SU-DHL-6 (cell line): ENCODE results near the gene TMEM82.
A peak's percentile ranks its signal among the peaks of the same experiment; 100 is the strongest.
"Not testable (repeated sequence)": the region's sequence is repeated elsewhere in the genome, so short reads cannot be mapped to it uniquely, and the experiment has no call there.

Source experiments
- H2AFZ ChIP-seq: fragments of 200-600 bp; sonication (generic); 2 replicates; pipeline ENCODE4 v1.6.1; 2014; ENCODE audit warnings: low read depth, mild to moderate bottlenecking, moderate library complexity, mixed read lengths, antibody characterized with exemption, low read length; ENCODE audit not compliant: severe bottlenecking
- H3F3A ChIP-seq: fragments of 200-600 bp; shearing (Covaris generic); 2 replicates; pipeline ENCODE4 v1.6.0; 2016; ENCODE audit warnings: antibody characterized with exemption, mild to moderate bottlenecking; ENCODE audit not compliant: insufficient read depth
- H3K27ac ChIP-seq: fragments of 200-600 bp; sonication (generic); 2 replicates; pipeline ENCODE4 v1.5.1; 2016; ENCODE audit warnings: low read depth, mild to moderate bottlenecking, low read length, moderate library complexity, mixed read lengths
- H3K27me3 ChIP-seq: fragments of 200-600 bp; sonication (generic), shearing (Covaris generic); 2 replicates; pipeline ENCODE4 v1.6.0; 2014; ENCODE audit warnings: mild to moderate bottlenecking, low read length
- H3K36me3 ChIP-seq: fragments of 200-600 bp; sonication (generic); 2 replicates; pipeline ENCODE4 v1.6.1; 2014; ENCODE audit warnings: mild to moderate bottlenecking, low read length, mixed read lengths
- H3K4me2 ChIP-seq: fragments of 300-600, 200-600 bp; shearing (Covaris generic), sonication (generic); 2 replicates; pipeline ENCODE4 v1.6.0; 2014; ENCODE audit warnings: low read length, low read depth, mild to moderate bottlenecking; ENCODE audit not compliant: poor library complexity, severe bottlenecking
- H3K4me3 ChIP-seq: fragments of 200-600 bp; sonication (generic); 2 replicates; pipeline ENCODE4 v1.5.1; 2014; ENCODE audit warnings: antibody characterized with exemption, low read length, mild to moderate bottlenecking, mixed read lengths; ENCODE audit not compliant: insufficient read depth, poor library complexity, severe bottlenecking
- H3K79me2 ChIP-seq: fragments of 200-600 bp; sonication (generic); 2 replicates; pipeline ENCODE4 v1.6.1; 2014; ENCODE audit warnings: mild to moderate bottlenecking, low read length, moderate library complexity; ENCODE audit not compliant: insufficient read depth
- H3K9ac ChIP-seq: fragments of 200-600 bp; sonication (generic); 2 replicates; pipeline ENCODE4 v1.7.0; 2014; ENCODE audit warnings: mild to moderate bottlenecking, low read length
- H3K9me2 ChIP-seq: fragments of 200-600 bp; sonication (generic); replicated peaks from 2 replicates; pipeline ENCODE4 v1.6.1; 2014; ENCODE audit warnings: low read length; ENCODE audit not compliant: insufficient read depth
- H3K9me3 ChIP-seq: fragments of 200-600 bp; sonication (generic); 2 replicates; pipeline ENCODE4 v1.6.1; 2014; ENCODE audit warnings: low read length, mixed read lengths; ENCODE audit not compliant: insufficient read depth
- H4K20me1 ChIP-seq: fragments of 200-600 bp; sonication (generic); 2 replicates; pipeline ENCODE4 v1.6.1; 2014; ENCODE audit warnings: low read depth, mild to moderate bottlenecking, antibody characterized with exemption, low read length, moderate library complexity, mixed read lengths
- EZH2phosphoT487 ChIP-seq: fragments of 200-600 bp; sonication (generic), shearing (Covaris generic); conservative IDR thresholded peaks from 2 replicates; pipeline ENCODE4 v1.6.1; 2018; ENCODE audit warnings: mild to moderate bottlenecking, antibody characterized with exemption, low read length, moderate library complexity, mixed read lengths
- TF ChIP-seq, protein P1 (sequence below): fragments of 200-600 bp; sonication (generic); IDR thresholded peaks from one replicate; pipeline ENCODE4 v1.5.1; 2017; ENCODE audit warnings: antibody characterized with exemption, mild to moderate bottlenecking, low read length, moderate library complexity; ENCODE audit not compliant: insufficient read depth, poor library complexity, severe bottlenecking

The TMEM82 gene

DNA sequence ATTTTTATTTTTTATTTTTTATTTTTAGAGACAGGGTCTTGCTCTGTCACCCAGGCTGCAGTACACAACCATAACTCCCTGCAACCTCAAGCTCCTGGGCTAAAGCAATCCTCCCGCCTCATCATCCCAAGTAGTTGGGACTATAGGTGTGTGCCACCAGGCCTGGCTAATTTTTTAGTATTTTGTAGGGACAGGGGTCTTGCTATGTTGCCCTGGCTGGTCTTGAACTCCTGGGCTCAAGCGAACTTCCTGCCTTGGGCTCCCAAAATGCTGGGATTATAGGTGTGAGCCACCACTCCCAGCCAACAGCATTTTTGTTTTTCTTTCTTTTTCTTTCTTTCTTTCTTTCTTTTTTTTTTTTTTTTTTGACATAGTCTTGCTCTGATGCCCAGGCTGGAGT, 44.1 kb upstream of the TMEM82 start:
- Histone ChIP-seq H3K9ac (no peak overlapping the region), H4K20me1 (no peaks in the 10 kb centered on the region), H3F3A (peaks cover 15% of the 10 kb centered on the region), H3K27ac (peak overlapping the region; percentile 92), H3K9me3 (no peaks in the 10 kb centered on the region), H3K79me2 (peaks cover 44% of the 10 kb centered on the region), H3K27me3 (no peaks in the 10 kb centered on the region), H3K36me3 (no peaks in the 10 kb centered on the region), H3K4me2 (peak overlapping the region; percentile 72), H3K4me3 (no peak overlapping the region), H3K9me2 (no peaks in the 10 kb centered on the region), H2AFZ (no peak overlapping the region)
- no peak for TF ChIP-seq EZH2phosphoT487

DNA sequence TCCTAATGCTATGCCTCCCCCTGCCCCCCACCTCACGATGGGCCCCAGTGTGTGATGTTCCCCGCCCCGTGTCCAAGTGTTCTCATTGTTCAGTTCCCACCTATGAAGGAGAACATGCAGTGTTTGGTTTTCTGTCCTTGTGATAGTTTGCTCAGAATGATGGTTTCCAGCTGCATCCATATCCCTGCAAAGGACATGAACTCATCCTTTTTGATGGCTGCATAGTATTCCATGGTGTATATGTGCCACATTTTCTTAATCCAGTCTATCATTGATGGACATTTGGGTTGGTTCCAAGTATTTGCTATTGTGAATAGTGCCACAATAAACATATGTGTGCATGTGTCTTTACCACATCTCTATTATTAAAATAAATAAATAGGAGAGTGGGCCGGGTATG, 43.0 kb upstream of the TMEM82 start:
- H4K20me1 ChIP-seq, H3K9me3 ChIP-seq, H3K27ac ChIP-seq, H3K27me3 ChIP-seq, H3K9me2 ChIP-seq, H2AFZ ChIP-seq, H3K4me3 ChIP-seq, H3K4me2 ChIP-seq, H3K9ac ChIP-seq, H3K36me3 ChIP-seq: not testable (repeated sequence)
- Histone ChIP-seq H3K79me2 (peaks cover 34% of the 10 kb centered on the region), H3F3A (peaks cover 15% of the 10 kb centered on the region)

DNA sequence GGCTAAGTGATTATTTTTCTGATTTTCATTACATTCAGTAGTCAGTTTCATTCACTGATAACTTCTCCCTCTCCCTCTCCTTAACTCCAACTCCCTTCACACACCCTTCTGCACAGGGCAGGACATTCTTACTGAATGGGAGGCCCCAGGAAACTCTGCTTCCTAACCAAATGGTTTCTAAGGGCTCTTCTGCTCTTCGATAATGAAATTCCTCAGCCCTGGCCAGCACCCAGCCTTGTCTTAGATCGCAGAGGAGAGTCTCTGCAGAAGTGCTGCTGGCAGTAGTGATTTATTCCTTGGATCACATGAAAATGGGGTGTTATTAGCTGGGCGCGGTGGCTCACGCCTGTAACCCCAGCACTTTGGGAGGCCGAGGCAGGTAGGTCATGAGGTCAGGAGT, 41.8 kb upstream of the TMEM82 start:
- TF ChIP-seq, protein P1, sequence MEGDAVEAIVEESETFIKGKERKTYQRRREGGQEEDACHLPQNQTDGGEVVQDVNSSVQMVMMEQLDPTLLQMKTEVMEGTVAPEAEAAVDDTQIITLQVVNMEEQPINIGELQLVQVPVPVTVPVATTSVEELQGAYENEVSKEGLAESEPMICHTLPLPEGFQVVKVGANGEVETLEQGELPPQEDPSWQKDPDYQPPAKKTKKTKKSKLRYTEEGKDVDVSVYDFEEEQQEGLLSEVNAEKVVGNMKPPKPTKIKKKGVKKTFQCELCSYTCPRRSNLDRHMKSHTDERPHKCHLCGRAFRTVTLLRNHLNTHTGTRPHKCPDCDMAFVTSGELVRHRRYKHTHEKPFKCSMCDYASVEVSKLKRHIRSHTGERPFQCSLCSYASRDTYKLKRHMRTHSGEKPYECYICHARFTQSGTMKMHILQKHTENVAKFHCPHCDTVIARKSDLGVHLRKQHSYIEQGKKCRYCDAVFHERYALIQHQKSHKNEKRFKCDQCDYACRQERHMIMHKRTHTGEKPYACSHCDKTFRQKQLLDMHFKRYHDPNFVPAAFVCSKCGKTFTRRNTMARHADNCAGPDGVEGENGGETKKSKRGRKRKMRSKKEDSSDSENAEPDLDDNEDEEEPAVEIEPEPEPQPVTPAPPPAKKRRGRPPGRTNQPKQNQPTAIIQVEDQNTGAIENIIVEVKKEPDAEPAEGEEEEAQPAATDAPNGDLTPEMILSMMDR: no peak
- TF ChIP-seq EZH2phosphoT487: no peak
- H4K20me1 ChIP-seq: no peaks in the 10 kb centered on the region
- H3K9me2 ChIP-seq: no peaks in the 10 kb centered on the region
- H3K36me3 ChIP-seq: no peaks in the 10 kb centered on the region
- no peak overlapping the region for H2AFZ ChIP-seq
- no peaks in the 10 kb centered on the region for H3K9me3 ChIP-seq
- no peak overlapping the region for H3K4me2 ChIP-seq
- H3K79me2 ChIP-seq: peaks cover 38% of the 10 kb centered on the region
- H3K27ac ChIP-seq: no peak overlapping the region
- H3F3A ChIP-seq: peaks cover 10% of the 10 kb centered on the region
- H3K27me3 ChIP-seq: no peaks in the 10 kb centered on the region
- H3K4me3 ChIP-seq: no peak overlapping the region
- H3K9ac ChIP-seq: no peak overlapping the region

GRCh38 chr1:15701784-15702183, 40.5 kb upstream of the TMEM82 start:
- H3K79me2 ChIP-seq: peaks cover 37% of the 10 kb centered on the region

More at GRCh38 chr1:15701784-15702183, 40.5 kb upstream of the TMEM82 start:
- Histone ChIP-seq H3K36me3 (no peaks in the 10 kb centered on the region), H4K20me1 (no peaks in the 10 kb centered on the region), H3K4me3 (no peak overlapping the region), H3K9me2 (no peaks in the 10 kb centered on the region), H2AFZ (no peak overlapping the region), H3K9me3 (no peaks in the 10 kb centered on the region), H3K27ac (no peak overlapping the region), H3F3A (peaks cover 10% of the 10 kb centered on the region), H3K27me3 (no peaks in the 10 kb centered on the region), H3K4me2 (no peak overlapping the region), H3K9ac (no peak overlapping the region)
- no peak for TF ChIP-seq EZH2phosphoT487
- TF ChIP-seq, protein P1: no peak
